Fibroblast of lung (primary cell): ENCODE data around the gene MYH15.

ENCODE experiments used
- CTCF ChIP-seq, 2 donors: IDR thresholded peaks in 1 of 2; conservative IDR thresholded peaks in 1 of 2; 1 replicate in 1 of 2; 2 replicates in 1 of 2; pipeline ENCODE4 v1.5.1; 2011 to 2012; ENCODE audit warnings: low read length in 2 of 2, control low read depth in 1 of 2, inconsistent platforms in 1 of 2, low read depth in 1 of 2, mild to moderate bottlenecking in 1 of 2
- EZH2 ChIP-seq: IDR thresholded peaks from 2 replicates; pipeline ENCODE4 v1.5.1; 2012; ENCODE audit warnings: low read length, control low read depth, mild to moderate bottlenecking; ENCODE audit errors: missing control alignments

GRCh38 chr3:108398510-108398909 is 111.9 kb downstream of the MYH15 start:
- TF ChIP-seq CTCF (conservative IDR thresholded peaks at IDR 0.05 in 1 of 2, IDR thresholded peaks at IDR 0.05 in 1 of 2; ENCODE audit: low read depth in 1 of 2, low read length in 2 of 2) (no peak), EZH2 (no peak)
